Activated CD4-positive, alpha-beta T cell treated with anti-CD3 and anti-CD28 coated beads for 36 hours (primary cell): ENCODE data around the gene CEP164. TPM values are rescaled to one million over a fixed set of nuclear protein-coding genes. Genes with fewer than 3 reads are reported as not detected.
"Not testable (repeated sequence)": the region's sequence is repeated elsewhere in the genome, so short reads cannot be mapped to it uniquely, and the experiment has no call there.

Experiments
- ATAC-seq: fragments of 200-7000 bp; cut with Tn5 transposase; one replicate; pipeline ENCODE4 v1.10.0; 2021; ENCODE audit warnings: mild to moderate bottlenecking, moderate library complexity
- CTCF ChIA-PET: fragments of 350-600 bp; sonication (Branson Sonifier 250); formaldehyde crosslinking; loops from one replicate; lab custom pipeline; 2021; ENCODE audit warnings: antibody characterized with exemption; lab: Charles Lee
- POLR2A ChIA-PET: fragments of 350-600 bp; sonication (Branson Sonifier 250); formaldehyde crosslinking; loops from one replicate; lab custom pipeline; 2021; ENCODE audit warnings: antibody characterized with exemption, inconsistent platforms; lab: Charles Lee
- DNase-seq: peaks from one replicate; pipeline ENCODE4 v3.0.0-alpha.2; 2020
- H3K27ac Mint-ChIP-seq: one replicate; pipeline ENCODE4 v1.8.0; 2021; ENCODE audit warnings: mixed read lengths
- H3K27me3 Mint-ChIP-seq: one replicate; pipeline ENCODE4 v1.8.0; 2021; ENCODE audit warnings: mixed read lengths
- H3K36me3 Mint-ChIP-seq: one replicate; pipeline ENCODE4 v1.8.0; 2021; ENCODE audit warnings: low read depth, mixed read lengths
- H3K4me1 Mint-ChIP-seq: one replicate; pipeline ENCODE4 v1.8.0; 2021; ENCODE audit warnings: mixed read lengths
- H3K4me3 Mint-ChIP-seq: one replicate; pipeline ENCODE4 v1.8.0; 2021; ENCODE audit warnings: mild to moderate bottlenecking, moderate library complexity, mixed read lengths
- H3K9me3 Mint-ChIP-seq: one replicate; pipeline ENCODE4 v1.8.0; 2021; ENCODE audit warnings: low read depth, mixed read lengths
- intact Hi-C, 2 experiments: fragments of 100-400 bp; cut with DNase I in 1 of 2; cut with micrococcal nuclease in 1 of 2; formaldehyde crosslinking; loops; one replicate each; pipeline versions ENCODE4 v1.14.2 to v1.15.1; 2022 to 2024; cut with DNase I, micrococcal nuclease
- total RNA-seq, 2 experiments: library from RNA; stranded (reverse); gene quantifications; one replicate each; pipeline ENCODE4 v1.2.3, GENCODE V29; 2021

The CEP164 gene
- total RNA-seq, 2 experiments from 2014 or later, result 30.3 to 31.0 TPM

DNA sequence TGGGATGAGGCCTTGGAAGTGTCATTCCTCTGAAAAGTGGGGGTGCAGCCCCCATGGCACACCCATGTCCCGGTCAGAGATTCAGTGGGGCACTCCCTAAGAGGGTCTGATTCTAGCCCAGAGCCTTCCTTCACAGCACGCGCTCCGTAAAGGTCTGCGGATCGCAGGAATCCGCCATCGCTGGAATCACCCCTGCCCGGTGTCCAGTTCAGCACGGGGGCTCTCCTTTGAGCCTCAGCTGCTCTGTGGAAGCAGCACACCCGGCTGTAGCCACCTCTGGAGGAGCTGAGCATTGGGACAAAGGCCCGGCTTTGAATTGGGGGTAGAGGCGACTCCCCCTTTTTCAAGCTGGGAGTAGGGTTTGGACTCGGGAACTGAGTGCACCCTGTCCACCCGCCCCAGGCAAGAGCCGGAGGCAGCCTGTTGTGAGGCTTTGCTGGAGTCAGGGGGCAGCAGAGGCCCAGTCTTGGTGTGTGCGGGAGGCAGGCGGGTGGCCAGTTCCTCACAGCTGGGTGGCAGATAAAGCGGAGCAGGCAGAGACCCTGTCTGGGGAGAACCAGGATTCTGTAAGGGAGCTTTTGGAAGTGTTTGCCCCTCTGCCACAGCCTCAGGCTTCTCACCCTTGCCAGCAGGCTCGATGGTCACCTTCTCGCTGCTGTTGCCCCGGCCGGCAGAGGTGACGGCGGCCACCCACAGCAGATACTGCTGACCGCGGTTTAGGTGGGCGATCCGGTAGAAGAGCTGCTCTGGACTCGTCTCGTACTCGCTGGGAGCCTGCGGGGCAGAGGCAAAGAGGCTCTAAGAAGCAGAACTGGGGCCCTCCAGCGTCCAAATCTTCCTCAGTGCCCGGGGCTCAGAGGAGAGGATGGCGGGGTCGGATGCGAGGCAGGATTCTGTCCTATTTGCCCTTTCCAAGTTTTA, 115.9 kb downstream of the CEP164 start:
- ATAC-seq (peak; percentile 53), DNase-seq (peak; percentile 59)
- Mint-ChIP-seq H3K9me3 (no peaks in the 10 kb centered on the region), H3K27ac (no peak overlapping the region), H3K4me1 (no peaks in the 10 kb centered on the region), H3K27me3 (peaks cover 24% of the 10 kb centered on the region), H3K36me3 (no peaks in the 10 kb centered on the region), H3K4me3 (no peak overlapping the region)
- intact Hi-C loops, result loop anchor here in 1 of 2 experiments (1.0 kb wide), 1 partner anchor 36 kb away; no protein-coding TSS in a partner anchor
- CTCF ChIA-PET, result interaction anchor here (0.6 to 1.9 kb wide), 6 partner anchors 12 to 256 kb away, joined by 3 to 7 read pairs (median 4); no protein-coding TSS in a partner anchor
- POLR2A ChIA-PET, result no interaction called here

DNA sequence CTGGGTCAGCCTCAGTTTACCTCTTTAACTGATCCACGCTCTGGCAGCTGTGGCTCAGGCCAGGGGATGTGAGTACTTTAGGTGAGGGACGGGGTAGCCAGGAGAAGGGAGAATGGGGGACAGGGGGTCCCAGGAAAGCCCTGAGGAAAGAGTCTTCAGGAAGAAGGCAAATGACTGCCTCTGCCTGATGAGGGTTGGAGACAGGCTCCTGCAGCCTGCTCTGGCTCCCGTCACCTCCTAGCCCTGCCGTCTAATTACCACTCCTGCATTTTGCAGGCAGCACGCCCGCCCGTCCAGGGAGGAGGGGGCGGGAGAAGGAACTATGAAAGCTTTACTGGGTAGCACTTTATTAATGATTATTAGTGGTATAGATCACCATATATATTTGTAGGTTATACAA, 116.6 kb downstream of the CEP164 start:
- no peak overlapping the region for H3K27ac Mint-ChIP-seq
- H3K4me3 Mint-ChIP-seq, result no peak overlapping the region
- H3K27me3 Mint-ChIP-seq, result peaks cover 24% of the 10 kb centered on the region
- no peaks in the 10 kb centered on the region for H3K4me1 Mint-ChIP-seq
- DNase-seq, result no peak
- H3K36me3 Mint-ChIP-seq, result no peaks in the 10 kb centered on the region
- ChIA-PET POLR2A (no interaction called here), CTCF (interaction anchor here (0.6 to 1.9 kb wide), 4 partner anchors 17 to 177 kb away, joined by 3 to 7 read pairs (median 5); no protein-coding TSS in a partner anchor)
- H3K9me3 Mint-ChIP-seq, result no peaks in the 10 kb centered on the region
- ATAC-seq, result no peak
- intact Hi-C loops, result no loop called here

- intact Hi-C loops, result no loop called here
- Mint-ChIP-seq H3K27ac (no peak overlapping the region), H3K27me3 (peaks cover 19% of the 10 kb centered on the region), H3K36me3 (no peaks in the 10 kb centered on the region), H3K4me3 (no peak overlapping the region), H3K9me3 (no peaks in the 10 kb centered on the region), H3K4me1 (no peaks in the 10 kb centered on the region)
- CTCF ChIA-PET, result interaction anchor here (0.6 to 1.9 kb wide), 6 partner anchors 18 to 220 kb away, joined by 3 to 7 read pairs (median 3); no protein-coding TSS in a partner anchor
- ATAC-seq (no peak), DNase-seq (no peak)
- POLR2A ChIA-PET, result interaction anchor here (0.6 kb wide), 1 partner anchor 176 kb away, joined by 4 read pairs; no protein-coding TSS in a partner anchor
Observed at GRCh38 chr11:117444711-117445658, 117.3 kb downstream of the CEP164 start.

DNA sequence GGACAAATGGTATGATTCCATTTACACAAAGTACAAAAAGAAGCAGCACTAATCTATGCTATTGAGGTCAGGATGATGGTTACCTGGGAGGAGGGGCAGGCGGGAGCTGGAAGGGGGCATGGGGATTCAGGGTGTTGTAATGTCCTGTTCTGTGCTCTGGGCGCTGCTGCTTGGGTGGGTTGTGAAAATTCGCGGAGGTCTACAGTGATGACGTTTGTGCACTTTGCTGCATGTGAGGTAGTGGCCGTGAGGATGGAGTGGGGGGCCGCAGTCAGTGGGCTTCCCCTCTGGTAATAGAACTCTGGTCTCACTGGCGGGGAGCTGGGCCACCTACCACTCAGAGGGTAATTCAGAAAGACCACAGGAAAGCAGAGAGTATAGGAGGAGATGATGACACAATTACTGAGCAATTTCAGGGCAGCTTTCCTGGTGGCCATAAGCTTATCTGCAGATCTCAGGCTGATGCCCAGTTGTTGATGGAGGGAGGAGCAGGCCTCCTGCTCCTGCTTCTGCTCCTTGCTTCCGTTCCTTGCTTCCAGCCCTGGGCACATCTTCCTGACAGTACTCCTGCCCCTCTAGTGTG, 121.5 kb downstream of the CEP164 start:
- Mint-ChIP-seq H3K4me1 (no peaks in the 10 kb centered on the region), H3K36me3 (no peaks in the 10 kb centered on the region), H3K27me3 (peaks cover 5% of the 10 kb centered on the region), H3K27ac (no peak overlapping the region), H3K9me3 (peaks cover 5% of the 10 kb centered on the region), H3K4me3 (no peak overlapping the region)
- intact Hi-C loops, result no loop called here
- DNase-seq (no peak), ATAC-seq (no peak)
- CTCF ChIA-PET, result interaction anchor here (0.7 kb wide), 1 partner anchor 1336 kb away, joined by 3 read pairs; no protein-coding TSS in a partner anchor
- POLR2A ChIA-PET, result no interaction called here

DNA sequence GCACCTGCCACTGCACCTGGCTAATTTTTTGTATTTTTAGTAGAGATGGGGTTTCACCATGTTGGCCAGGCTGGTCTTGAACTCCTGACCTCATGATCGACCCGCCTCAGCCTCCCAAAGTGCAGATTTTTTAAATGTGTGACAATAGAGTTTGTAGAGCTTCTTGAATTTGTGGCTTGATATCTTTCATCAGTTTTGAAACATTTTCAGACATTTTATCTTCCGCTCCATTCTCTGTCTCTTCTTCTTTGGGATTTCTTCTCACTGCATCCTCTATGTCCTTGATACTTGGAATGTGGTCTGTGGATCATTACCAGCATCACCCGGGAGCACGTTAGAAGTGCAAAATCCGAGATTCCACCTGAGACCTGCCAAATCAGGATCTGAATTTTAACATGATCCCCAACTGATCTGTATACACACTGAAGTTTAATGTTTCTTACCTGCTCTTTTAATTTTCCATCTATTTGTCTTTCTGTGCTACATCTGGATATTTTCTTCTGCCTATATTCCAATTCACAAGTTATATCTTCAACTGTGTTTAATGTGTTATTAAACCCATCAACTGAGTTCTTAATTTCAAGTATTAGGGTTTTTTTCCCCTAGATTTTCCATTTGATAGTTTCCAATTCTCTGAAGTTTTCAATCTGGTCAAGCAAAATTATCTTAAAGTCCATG, 126.4 kb downstream of the CEP164 start:
- CTCF ChIA-PET, result no interaction called here
- Mint-ChIP-seq H3K27me3 (peaks cover 8% of the 10 kb centered on the region), H3K4me3 (no peak overlapping the region), H3K27ac (no peak overlapping the region), H3K36me3 (peaks cover 2% of the 10 kb centered on the region), H3K4me1 (peaks cover 17% of the 10 kb centered on the region), H3K9me3 (peaks cover 14% of the 10 kb centered on the region)
- intact Hi-C loops, result no loop called here
- ATAC-seq, result no peak
- POLR2A ChIA-PET, result no interaction called here
- DNase-seq, result no peak

DNA sequence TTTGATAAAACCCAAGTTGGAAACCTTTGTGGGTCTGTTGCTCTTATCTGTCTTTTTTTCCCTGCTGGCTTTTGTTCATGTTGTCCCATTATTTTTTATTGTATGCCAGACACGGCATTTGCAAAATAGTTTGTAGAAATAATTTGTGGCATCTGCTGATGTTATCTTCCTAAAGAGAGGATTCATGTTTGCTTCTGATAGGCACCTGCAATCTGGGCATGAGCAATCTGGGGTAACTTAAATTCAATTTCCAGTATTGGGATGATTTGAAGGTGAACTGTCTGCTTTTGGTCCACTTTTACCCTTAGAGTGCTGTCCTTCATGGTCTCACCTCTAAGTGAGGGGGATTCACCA, 126.9 kb downstream of the CEP164 start:
- no peak overlapping the region for H3K4me3 Mint-ChIP-seq
- peaks cover 8% of the 10 kb centered on the region for H3K27me3 Mint-ChIP-seq
- H3K36me3 Mint-ChIP-seq, result peaks cover 2% of the 10 kb centered on the region

GRCh38 chr11:117456027-117456720, 128.5 kb downstream of the CEP164 start:
- DNase-seq (peak; percentile 72), ATAC-seq (peak; percentile 91)
- H3K36me3 Mint-ChIP-seq, result peaks cover 2% of the 10 kb centered on the region
- peak overlapping the region; percentile 26 for H3K27ac Mint-ChIP-seq
- CTCF ChIA-PET, result interaction anchor here (0.6 to 1.4 kb wide), 3 partner anchors 13 to 30 kb away, joined by 3 to 6 read pairs (median 3); no protein-coding TSS in a partner anchor
- peaks cover 17% of the 10 kb centered on the region for H3K4me1 Mint-ChIP-seq
- POLR2A ChIA-PET, result interaction anchor here (0.7 kb wide), 1 partner anchor 1167 kb away, joined by 3 read pairs; no protein-coding TSS in a partner anchor
- intact Hi-C loops, result loop anchor here in 1 of 2 experiments (5.0 kb wide), 1 partner anchor 491 kb away; no protein-coding TSS in a partner anchor
- no peak overlapping the region for H3K4me3 Mint-ChIP-seq
- peaks cover 14% of the 10 kb centered on the region for H3K9me3 Mint-ChIP-seq
- H3K27me3 Mint-ChIP-seq, result peaks cover 8% of the 10 kb centered on the region

More for the DNA sequence above, 126.9 kb downstream of the CEP164 start:
- H3K9me3 Mint-ChIP-seq, result peaks cover 14% of the 10 kb centered on the region
- DNase-seq, result no peak
- intact Hi-C loops, result no loop called here
- ChIA-PET POLR2A (no interaction called here), CTCF (no interaction called here)
- H3K4me1 Mint-ChIP-seq, result peaks cover 17% of the 10 kb centered on the region
- H3K27ac Mint-ChIP-seq, result no peak overlapping the region
- no peak for ATAC-seq

GRCh38 chr11:117456721-117457029, 129.0 kb downstream of the CEP164 start:
- H3K4me1 Mint-ChIP-seq, result peaks cover 17% of the 10 kb centered on the region
- not testable (repeated sequence) for ATAC-seq, DNase-seq, H3K27ac Mint-ChIP-seq, H3K27me3 Mint-ChIP-seq, H3K36me3 Mint-ChIP-seq, H3K4me3 Mint-ChIP-seq
- intact Hi-C loops, result loop anchor here in 1 of 2 experiments (5.0 kb wide), 1 partner anchor 491 kb away; no protein-coding TSS in a partner anchor
- ChIA-PET POLR2A (interaction anchor here (0.7 kb wide), 1 partner anchor 1167 kb away, joined by 3 read pairs; no protein-coding TSS in a partner anchor), CTCF (interaction anchor here (1.1 to 1.4 kb wide), 2 partner anchors 18 to 30 kb away, joined by 3 to 6 read pairs; no protein-coding TSS in a partner anchor)
- peaks cover 14% of the 10 kb centered on the region for H3K9me3 Mint-ChIP-seq

GRCh38 chr11:117457031-117457785, 129.6 kb downstream of the CEP164 start:
- Mint-ChIP-seq H3K36me3 (peaks cover 2% of the 10 kb centered on the region), H3K9me3 (peaks cover 14% of the 10 kb centered on the region), H3K4me1 (peaks cover 17% of the 10 kb centered on the region), H3K27me3 (peaks cover 8% of the 10 kb centered on the region), H3K27ac (peak overlapping the region; percentile 47), H3K4me3 (no peak overlapping the region)
- no peak for DNase-seq
- no peak for ATAC-seq
- ChIA-PET CTCF (interaction anchor here (1.1 to 1.4 kb wide), 2 partner anchors 18 to 31 kb away, joined by 3 to 6 read pairs; no protein-coding TSS in a partner anchor), POLR2A (interaction anchor here (0.7 kb wide), 1 partner anchor 1168 kb away, joined by 3 read pairs; no protein-coding TSS in a partner anchor)
- intact Hi-C loops, result loop anchor here in 1 of 2 experiments (5.0 kb wide), 1 partner anchor 490 kb away; no protein-coding TSS in a partner anchor
